ENCODE results near the gene INSRR. TPM values are rescaled to one million over a fixed set of nuclear protein-coding genes. Genes with fewer than 3 reads are reported as not detected.

INSRR gene
- total RNA-seq, 4 donors from 2014 or later, result not detected

- no peak for DNase-seq (ENCODE audit: extremely low spot score)
- TF ChIP-seq EP300 (IDR thresholded peaks at IDR 0.05) (no peak), POLR2AphosphoS5 (IDR thresholded peaks at IDR 0.05) (no peak), POLR2A (IDR thresholded peaks at IDR 0.05; ENCODE audit: low read depth) (no peak), CTCF (IDR thresholded peaks at IDR 0.05) (no peak)
- intact Hi-C loops (cut with DNase I), result loop anchor here (10.0 kb wide), 1 partner anchor 195 kb away; no protein-coding TSS in a partner anchor
- Histone ChIP-seq H3K9me3 (no peaks in the 10 kb centered on the region), H3K4me1 (peaks cover 0 to 3% (median 0%) of the 10 kb centered on the region in 4 donors), H3K4me3 (no peak overlapping the region), H3K36me3 (no peaks in the 10 kb centered on the region), H3K27ac (replicated peaks in 1 of 4) (no peak overlapping the region), H3K27me3 (peaks cover 0 to 83% (median 0%) of the 10 kb centered on the region in 4 donors)
- 94% methylated on average over 16 of the region's 21 CpGs for WGBS
Measured at GRCh38 chr1:156879876-156880275, 21.0 kb upstream of the INSRR start.

- H3K4me1 ChIP-seq, result no peaks in the 10 kb centered on the region
Measured at GRCh38 chr1:156877433-156878170, 18.7 kb upstream of the INSRR start.

GRCh38 chr1:156876281-156876680 is 17.4 kb upstream of the INSRR start:
- WGBS, result 51% methylated on average over 15 of the region's 21 CpGs
- no peak overlapping the region for H3K27ac ChIP-seq (replicated peaks in 1 of 4)
- H3K4me1 ChIP-seq, result no peaks in the 10 kb centered on the region
- DNase-seq (ENCODE audit: extremely low spot score), result no peak
- no peak for TF ChIP-seq POLR2A (IDR thresholded peaks at IDR 0.05; ENCODE audit: low read depth)
- TF ChIP-seq CTCF (IDR thresholded peaks at IDR 0.05), result no peak
- TF ChIP-seq EP300 (IDR thresholded peaks at IDR 0.05), result no peak
- no peak for TF ChIP-seq POLR2AphosphoS5 (IDR thresholded peaks at IDR 0.05)
- no peaks in the 10 kb centered on the region for H3K9me3 ChIP-seq
- no peaks in the 10 kb centered on the region for H3K36me3 ChIP-seq
- H3K27me3 ChIP-seq, result peaks cover 0 to 49% (median 0%) of the 10 kb centered on the region in 4 donors
- H3K4me3 ChIP-seq, result no peak overlapping the region
- intact Hi-C loops (cut with DNase I), result no loop called here

More at GRCh38 chr1:156877433-156878170, 18.7 kb upstream of the INSRR start:
- H3K9me3 ChIP-seq, result no peaks in the 10 kb centered on the region
- H3K27ac ChIP-seq (replicated peaks in 1 of 4), result no peak overlapping the region
- H3K4me3 ChIP-seq, result no peak overlapping the region
- WGBS, result 86% methylated on average over 5 of the region's 5 CpGs
- intact Hi-C loops (cut with DNase I), result no loop called here
- no peaks in the 10 kb centered on the region for H3K36me3 ChIP-seq
- no peak for DNase-seq (ENCODE audit: extremely low spot score)
- TF ChIP-seq POLR2A (IDR thresholded peaks at IDR 0.05; ENCODE audit: low read depth) (no peak), POLR2AphosphoS5 (IDR thresholded peaks at IDR 0.05) (no peak), CTCF (IDR thresholded peaks at IDR 0.05) (no peak), EP300 (IDR thresholded peaks at IDR 0.05) (no peak)
- H3K27me3 ChIP-seq, result peaks cover 0 to 61% (median 0%) of the 10 kb centered on the region in 4 donors

GRCh38 chr1:156875341-156875615 is 16.4 kb upstream of the INSRR start:
- intact Hi-C loops (cut with DNase I), result no loop called here
- Histone ChIP-seq H3K4me1 (no peaks in the 10 kb centered on the region), H3K4me3 (no peak overlapping the region), H3K27me3 (peaks cover 0 to 39% (median 0%) of the 10 kb centered on the region in 4 donors), H3K36me3 (no peaks in the 10 kb centered on the region), H3K9me3 (no peaks in the 10 kb centered on the region), H3K27ac (replicated peaks in 1 of 4) (no peak overlapping the region)
- no peak for DNase-seq (ENCODE audit: extremely low spot score)
- 86% methylated on average over 5 of the region's 5 CpGs for WGBS
- TF ChIP-seq CTCF (IDR thresholded peaks at IDR 0.05), result no peak
- TF ChIP-seq EP300 (IDR thresholded peaks at IDR 0.05), result no peak
- TF ChIP-seq POLR2A (IDR thresholded peaks at IDR 0.05; ENCODE audit: low read depth), result no peak
- no peak for TF ChIP-seq POLR2AphosphoS5 (IDR thresholded peaks at IDR 0.05)

Measured in esophagus muscularis mucosa (tissue), 4 donors.